Activated CD4-positive, alpha-beta T cell treated with anti-CD3 and anti-CD28 coated beads, Interleukin-2, Interleukin-4, amounts not matched to agents 100 ng/mL and 50 ng/mL, durations not matched to agents 16 hours and 8 hours (primary cell): Measurements from ENCODE around the gene SCIN.
"Not testable (repeated sequence)": the region's sequence is repeated elsewhere in the genome, so short reads cannot be mapped to it uniquely, and the experiment has no call there.

Experiments
- DNase-seq: peaks from one replicate; pipeline ENCODE4 v3.0.0-alpha.2; 2020; ENCODE audit warnings: low spot score

Gene SCIN

DNA sequence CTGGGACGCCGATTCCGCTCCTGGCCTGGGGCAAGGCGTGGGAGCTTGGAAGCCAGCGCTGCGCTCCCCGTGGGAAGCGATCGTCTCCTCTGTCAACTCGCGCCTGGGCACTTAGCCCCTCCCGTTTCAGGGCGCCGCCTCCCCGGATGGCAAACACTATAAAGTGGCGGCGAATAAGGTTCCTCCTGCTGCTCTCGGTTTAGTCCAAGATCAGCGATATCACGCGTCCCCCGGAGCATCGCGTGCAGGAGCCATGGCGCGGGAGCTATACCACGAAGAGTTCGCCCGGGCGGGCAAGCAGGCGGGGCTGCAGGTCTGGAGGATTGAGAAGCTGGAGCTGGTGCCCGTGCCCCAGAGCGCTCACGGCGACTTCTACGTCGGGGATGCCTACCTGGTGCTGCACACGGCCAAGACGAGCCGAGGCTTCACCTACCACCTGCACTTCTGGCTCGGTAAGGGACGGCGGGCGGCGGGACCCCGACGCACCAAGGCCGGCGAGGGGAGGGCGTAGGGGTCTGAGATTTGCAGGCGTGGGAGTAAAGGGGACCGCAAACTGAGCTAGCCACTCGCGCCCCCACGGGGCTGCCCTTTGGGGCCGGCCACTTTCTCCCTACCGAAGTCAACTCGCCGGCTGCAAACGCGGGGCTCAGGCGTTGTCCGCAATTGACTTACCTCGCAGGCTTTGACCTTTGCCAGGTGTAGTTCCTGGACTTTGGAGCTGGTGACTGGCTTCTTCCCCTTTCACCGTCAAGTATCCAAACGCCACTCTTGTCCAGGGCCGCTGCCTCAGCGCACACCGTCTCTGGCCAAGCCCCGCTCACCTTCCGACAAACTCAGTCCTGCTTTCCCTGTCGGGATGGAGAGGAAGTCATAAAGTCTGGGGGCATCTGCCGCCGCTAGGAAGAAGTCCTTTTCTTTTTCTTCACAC, at the start of gene SCIN:
SCIN (plus strand) TSS at position 187 of the 928 bp plus-strand sequence; CDS start at position 254, 67 bp downstream.
- DNase-seq: peak; percentile 22

DNA sequence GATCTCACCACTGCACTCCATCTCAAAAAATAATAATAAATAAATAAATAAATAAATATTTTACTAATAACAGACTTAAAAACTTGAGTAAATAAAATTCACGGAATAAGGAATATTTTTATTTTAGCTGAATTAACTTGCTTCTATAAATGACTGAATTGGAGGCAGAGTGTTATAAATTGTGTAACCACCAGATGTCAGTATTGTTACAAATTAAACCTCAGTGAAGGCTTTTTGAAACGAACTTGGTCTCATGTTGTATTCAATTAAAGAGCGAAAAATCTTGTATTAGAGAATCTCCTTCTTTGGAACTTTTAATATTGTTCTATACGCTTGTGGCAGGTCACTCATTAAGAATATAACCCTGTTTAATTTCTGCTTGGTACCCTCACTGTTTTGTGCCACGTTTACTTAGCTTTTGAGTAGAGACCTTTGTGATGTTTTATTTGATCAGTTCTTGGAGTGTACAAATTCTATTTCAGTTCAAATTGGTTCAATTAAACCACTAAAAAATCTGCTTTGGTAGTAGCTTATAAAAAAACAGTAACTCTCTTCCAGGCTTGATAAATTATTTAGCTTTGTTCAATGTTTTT, 45.6 kb upstream of the SCIN start:
- peak; percentile 47 for DNase-seq

DNA sequence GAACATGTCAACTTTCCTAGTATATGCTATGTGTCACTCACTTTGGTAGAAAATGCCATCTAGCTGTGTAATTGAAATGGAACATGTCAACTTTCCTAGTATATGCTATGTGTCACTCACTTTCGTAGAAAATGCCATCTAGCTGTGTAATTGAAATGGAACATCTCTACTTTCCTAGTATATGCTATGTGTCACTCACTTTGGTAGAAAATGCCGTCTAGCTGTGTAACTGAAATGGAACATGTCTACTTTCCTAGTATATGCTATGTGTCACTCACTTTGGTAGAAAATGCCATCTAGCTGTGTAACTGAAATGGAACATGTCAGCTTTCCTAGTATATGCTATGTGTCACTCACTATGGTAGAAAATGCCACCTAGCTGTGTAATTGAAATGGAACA, 43.8 kb upstream of the SCIN start:
- DNase-seq: not testable (repeated sequence)

DNA sequence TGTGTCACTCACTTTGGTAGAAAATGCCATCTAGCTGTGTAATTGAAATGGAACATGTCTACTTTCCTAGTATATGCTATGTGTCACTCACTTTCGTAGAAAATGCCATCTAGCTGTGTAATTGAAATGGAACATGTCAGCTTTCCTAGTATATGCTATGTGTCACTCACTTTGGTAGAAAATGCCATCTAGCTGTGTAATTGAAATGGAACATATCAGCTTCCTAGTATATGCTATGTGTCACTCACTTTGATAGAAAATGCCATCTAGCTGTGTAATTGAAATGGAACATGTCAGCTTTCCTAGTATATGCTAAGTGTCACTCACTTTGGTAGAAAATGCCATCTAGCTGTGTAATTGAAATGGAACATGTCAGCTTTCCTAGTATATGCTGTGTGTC, 42.9 kb upstream of the SCIN start:
- not testable (repeated sequence) for DNase-seq

- DNase-seq: no peak
These were observed 40.4 kb upstream of the SCIN start for GRCh38 chr7:12529971-12530710.

DNA sequence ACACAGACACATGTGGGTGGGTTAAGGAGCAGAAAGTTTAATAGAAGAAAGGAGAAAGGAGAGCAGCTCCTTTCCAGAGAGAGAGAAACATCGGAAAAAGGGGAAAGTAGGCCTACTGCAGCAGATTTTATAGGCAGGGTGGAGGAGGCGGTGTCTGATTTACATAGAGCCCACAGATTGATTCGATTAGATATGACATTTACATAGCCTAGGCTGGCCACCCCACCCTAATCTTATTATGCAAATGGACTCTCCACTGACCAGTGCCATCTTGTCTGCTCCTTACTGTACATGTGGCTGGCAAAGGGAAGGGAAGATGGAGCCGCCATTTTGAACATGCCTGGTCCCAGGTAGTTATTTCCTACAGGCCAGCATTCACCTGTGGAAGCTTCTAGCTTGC, 38.7 kb upstream of the SCIN start:
- DNase-seq: no peak

GRCh38 chr7:12534046-12534445, 36.5 kb upstream of the SCIN start:
- no peak for DNase-seq

DNA sequence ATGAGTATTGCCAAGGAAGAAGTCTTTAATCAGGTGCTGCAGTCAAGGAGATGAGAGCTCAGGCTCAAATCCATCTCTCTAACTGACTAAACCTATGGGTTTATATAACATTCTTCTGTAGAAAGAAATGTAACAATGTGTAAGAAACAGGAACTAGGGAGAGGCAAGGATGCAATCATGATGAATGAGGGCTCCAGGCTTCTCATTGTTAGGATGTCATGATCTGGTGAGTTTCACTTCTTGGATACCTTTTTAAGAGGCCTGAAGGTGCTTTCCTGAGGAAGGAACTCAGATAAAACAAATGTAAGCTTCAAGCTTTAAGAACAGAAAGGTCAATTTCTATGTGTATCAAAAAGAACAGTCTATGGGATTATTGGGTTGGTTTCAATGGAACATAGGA, 30.8 kb upstream of the SCIN start:
- no peak for DNase-seq

DNA sequence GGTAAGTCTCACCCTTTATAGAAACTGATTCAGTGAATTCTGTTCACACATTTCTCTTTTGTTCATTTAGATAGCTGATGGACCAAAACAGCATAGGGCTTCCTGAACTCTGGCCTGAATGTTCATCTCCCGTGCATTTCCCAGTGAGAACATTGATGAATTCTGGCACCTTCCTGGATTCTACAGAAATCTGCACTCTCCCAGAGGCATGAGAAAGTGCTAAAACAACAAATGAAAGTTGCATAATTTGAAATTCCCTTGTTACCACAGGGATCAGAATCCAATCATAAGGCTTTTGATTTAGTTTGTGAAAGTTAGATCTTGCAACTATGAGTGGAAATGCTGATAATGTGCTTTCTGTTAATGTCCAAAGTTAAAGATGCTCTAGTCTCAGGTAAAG, 29.7 kb upstream of the SCIN start:
- no peak for DNase-seq

GRCh38 chr7:12543586-12543985, 26.9 kb upstream of the SCIN start:
- no peak for DNase-seq

GRCh38 chr7:12549106-12549505, 21.4 kb upstream of the SCIN start:
- no peak for DNase-seq

- no peak for DNase-seq
These were observed 19.6 kb upstream of the SCIN start for GRCh38 chr7:12550956-12551355.

- no peak for DNase-seq
These were observed 17.6 kb upstream of the SCIN start for GRCh38 chr7:12552876-12553275.

- DNase-seq: no peak
These were observed 17.1 kb upstream of the SCIN start for GRCh38 chr7:12553416-12553815.

- no peak for DNase-seq
These were observed 16.2 kb upstream of the SCIN start for GRCh38 chr7:12554351-12554750.

DNA sequence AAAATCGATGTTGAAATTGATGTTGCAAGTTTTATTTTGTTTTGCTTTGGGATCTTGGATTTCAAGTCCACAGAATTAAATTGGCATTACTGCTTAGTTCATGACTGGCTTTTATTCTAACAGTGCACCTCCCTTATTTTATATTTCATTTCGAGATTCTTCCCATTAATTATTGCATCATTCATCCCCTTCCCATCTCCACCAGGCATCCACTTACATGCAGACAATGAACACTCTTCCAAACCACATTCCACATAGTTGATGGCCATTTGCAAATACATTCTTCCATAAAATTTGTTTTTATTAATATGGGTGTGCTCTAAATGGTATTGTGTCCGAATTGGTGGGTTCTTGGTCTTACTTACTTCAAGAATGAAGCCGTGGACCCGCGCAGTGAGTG, 15.6 kb upstream of the SCIN start:
- no peak for DNase-seq

- DNase-seq: not testable (repeated sequence)
These were observed 14.8 kb upstream of the SCIN start for GRCh38 chr7:12555695-12556094.

- DNase-seq: not testable (repeated sequence)
These were observed 14.3 kb upstream of the SCIN start for GRCh38 chr7:12556139-12556792.

- DNase-seq: no peak
These were observed 13.2 kb upstream of the SCIN start for GRCh38 chr7:12557282-12557681.

GRCh38 chr7:12564996-12565764, 5.3 kb upstream of the SCIN start:
- DNase-seq: no peak

GRCh38 chr7:12565873-12566272, 4.6 kb upstream of the SCIN start:
- DNase-seq: no peak
